ENCODE measurements around the gene BCL3.
A peak's percentile ranks its signal among the peaks of the same experiment; 100 is the strongest.

BCL3 gene

GRCh38 chr19:44796701-44797115 lies 48.2 kb downstream of the BCL3 start:
- DNase-seq = peak; percentile 5

- no peak for DNase-seq
These were observed 51.3 kb downstream of the BCL3 start for GRCh38 chr19:44799627-44800346.

DNA sequence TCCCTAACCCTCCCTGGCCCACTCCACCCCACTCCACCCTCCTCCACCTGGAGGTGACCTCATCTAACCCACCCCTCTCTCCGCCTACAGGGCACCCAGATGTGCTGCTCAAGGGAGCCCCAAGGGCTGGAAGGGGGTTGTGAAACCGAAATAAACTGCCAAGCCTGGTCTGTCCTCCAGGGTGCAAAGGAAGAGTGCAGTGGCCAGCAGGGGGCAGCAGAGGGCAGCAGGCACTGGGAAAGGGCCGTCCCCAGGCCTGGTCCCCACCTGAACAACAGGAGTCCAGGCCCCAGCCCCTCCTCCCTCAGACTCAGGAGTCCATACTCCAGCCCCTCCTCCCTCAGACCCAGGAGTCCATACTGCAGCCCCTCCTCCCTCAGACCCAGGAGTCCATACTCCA lies 52.0 kb downstream of the BCL3 start:
- peak; percentile 79 for DNase-seq

DNA sequence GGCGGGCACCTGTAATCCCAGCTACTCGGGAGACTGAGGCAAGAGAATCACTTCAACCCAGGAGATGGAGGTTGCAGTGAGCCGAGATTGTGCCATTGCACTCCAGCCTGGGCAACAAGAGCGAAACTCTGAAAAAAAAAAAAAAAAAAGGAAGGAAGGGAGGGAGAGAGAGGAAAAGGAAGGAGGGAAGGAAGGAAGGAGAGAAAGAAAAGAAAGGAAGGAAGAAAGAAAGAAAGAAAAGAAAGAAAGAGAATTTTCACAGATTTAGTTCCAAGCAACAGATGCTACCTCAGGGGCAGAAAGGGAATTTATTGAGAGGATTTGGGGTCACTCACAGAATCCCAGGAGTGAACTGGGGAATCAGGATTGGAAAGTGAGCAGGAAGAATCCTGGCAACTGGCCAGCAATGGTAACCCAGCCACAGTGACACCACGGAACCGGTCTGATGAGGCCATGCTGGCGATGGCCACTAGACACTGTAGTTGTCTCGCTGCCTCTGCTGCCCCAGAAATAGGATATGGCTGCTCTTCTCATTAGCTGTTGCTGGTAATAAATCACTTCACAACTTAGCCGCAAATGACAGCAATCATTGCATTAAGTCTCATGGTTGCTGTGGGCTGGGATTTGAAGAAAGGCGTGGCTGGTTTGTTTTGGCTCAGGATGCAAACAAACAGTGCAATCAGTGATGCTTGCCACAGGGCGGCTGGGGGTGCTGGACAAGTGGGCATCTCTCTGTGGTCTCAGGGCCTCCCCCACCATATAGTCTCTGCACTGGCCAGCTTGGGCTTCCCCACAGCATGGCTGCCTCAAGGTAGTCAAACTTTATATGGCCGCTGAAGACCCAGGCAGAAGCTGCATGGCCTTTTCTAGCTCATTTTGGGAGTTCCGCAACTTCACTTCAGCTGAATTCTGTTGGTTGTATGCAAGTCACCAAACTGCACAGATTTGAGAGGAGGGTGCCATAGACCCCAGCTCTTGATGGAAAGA lies 55.2 kb downstream of the BCL3 start:
- DNase-seq = no peak

DNA sequence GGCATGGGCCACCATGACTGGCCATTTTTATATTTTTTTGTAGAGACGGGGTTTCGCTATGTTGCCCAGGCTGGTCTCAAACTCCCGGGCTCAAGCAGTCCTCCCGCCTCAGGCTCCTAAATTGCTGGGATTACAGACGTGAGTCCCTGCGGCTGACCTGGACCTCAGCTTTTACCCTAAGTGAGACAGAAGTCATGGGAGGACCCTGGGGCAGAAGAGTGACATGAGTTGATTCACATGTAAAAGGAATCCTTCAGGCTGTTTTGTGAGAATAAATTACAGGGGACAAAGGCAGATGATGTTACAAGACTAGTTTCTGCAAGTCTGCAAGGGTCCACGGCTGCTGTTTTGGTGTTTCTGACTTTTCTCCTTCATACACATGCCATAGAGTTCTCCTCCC lies 57.8 kb downstream of the BCL3 start:
- no peak for DNase-seq

GRCh38 chr19:44807162-44807561 lies 58.7 kb downstream of the BCL3 start:
- no peak for DNase-seq

DNA sequence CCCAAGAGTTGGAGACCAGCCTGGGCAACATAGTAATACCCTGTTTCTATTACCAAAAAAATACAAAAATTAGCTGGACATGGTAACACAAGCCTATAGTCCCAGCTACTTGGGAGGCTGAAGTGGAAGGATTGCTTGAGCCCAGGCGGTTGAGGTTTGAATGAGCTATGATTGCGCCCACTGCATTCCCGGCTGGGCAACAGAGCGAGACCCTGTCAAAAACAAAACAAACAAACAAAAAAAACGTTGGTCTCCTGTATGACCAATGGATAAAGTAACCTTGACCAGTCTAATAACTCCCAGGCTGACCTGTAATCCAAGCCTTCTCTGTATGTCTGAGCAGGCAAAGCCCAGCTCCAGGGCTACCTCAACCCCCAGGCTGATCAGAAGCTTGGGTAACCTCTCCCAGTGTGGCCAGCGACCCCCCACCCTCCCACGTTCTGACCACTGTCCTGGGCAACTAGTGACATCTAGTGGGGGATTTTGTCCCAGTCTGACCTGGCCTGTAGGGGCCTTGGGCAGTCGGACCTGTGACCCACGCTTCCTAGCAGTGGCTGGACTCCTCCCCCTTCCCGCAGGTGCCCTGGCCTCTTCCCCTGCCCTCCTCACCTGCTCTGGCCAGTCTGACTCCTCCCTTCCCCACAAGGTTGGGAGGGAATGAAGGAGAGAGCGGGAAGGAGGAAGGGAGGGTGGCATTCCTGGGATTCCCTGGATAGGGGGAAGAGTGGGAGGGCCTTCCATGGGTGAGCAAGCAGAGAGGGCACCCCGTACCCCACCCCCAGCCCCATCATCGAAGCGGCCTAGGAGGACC lies 59.3 kb downstream of the BCL3 start:
- no peak for DNase-seq

DNA sequence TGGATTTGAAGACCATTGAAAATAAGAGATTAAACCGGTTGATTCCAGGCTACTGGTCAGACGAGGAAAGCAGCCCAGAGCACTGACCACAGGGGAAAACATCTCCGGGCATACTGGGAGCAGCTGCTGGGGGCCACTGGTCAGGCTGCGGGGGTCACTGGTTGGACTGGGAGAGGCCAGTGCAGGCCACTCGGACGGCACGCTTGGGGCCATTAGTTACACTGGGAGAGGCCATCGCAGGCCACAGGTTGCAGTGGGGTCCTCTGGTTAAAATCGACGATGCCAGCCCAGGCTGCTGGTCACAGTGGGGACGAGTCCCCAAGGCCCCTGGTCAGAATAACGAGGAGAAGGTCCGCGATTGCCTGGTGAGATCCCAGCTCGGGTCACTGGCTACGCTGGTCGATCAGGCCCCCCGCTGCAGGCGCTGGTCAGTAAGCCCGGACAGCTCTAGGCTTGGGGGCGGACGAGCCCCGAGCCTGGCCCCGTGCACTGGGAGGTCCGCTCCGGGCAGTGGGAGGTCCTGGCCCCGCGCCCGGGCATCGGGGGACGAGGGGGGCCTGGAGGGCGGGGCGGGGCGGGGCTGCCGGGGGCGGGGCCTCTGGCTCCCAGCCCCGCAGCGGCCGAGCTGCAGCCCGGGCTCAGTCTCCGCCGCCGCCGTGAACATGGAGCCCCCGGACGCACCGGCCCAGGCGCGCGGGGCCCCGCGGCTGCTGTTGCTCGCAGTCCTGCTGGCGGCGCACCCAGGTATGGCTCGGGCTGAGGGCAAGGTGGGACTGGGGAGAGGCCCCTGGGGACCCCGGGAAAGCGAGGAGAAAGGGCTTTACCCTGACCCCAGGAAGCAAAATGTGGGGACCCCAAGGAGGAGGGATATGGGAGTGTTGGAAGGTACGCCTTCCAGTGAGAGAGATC lies 60.2 kb downstream of the BCL3 start, which contains the start of gene BCAM:
TSS of gene BCAM (plus strand) at position 641 of the 909 bp plus-strand sequence. CDS start at position 663, 22 bp downstream.
- DNase-seq = no peak
